AG20443 (cell line): ENCODE results near the gene AK4.
"Not testable (repeated sequence)": the region's sequence is repeated elsewhere in the genome, so short reads cannot be mapped to it uniquely, and the experiment has no call there.

Source experiments
- DNase-seq: peaks from one replicate; pipeline ENCODE4 v3.0.0; 2012; ENCODE audit warnings: low spot score, mixed read lengths

The AK4 gene

GRCh38 chr1:65214340-65215027 lies 66.5 kb downstream of the AK4 start:
- DNase-seq: no peak

GRCh38 chr1:65216989-65217388 lies 69.0 kb downstream of the AK4 start:
- DNase-seq: no peak

- no peak for DNase-seq
Observed at GRCh38 chr1:65221638-65222339, 73.8 kb downstream of the AK4 start.

GRCh38 chr1:65222340-65222940 lies 74.4 kb downstream of the AK4 start:
- no peak for DNase-seq

GRCh38 chr1:65224681-65225091 lies 76.7 kb downstream of the AK4 start:
- DNase-seq: no peak

- no peak for DNase-seq
Observed at GRCh38 chr1:65225179-65225578, 77.2 kb downstream of the AK4 start.

GRCh38 chr1:65229201-65229600 lies 81.2 kb downstream of the AK4 start:
- no peak for DNase-seq

- no peak for DNase-seq
Observed at GRCh38 chr1:65229754-65230339, 81.8 kb downstream of the AK4 start.

GRCh38 chr1:65230731-65231481 lies 82.9 kb downstream of the AK4 start:
- DNase-seq: no peak

- no peak for DNase-seq
Observed at GRCh38 chr1:65231718-65232330, 83.8 kb downstream of the AK4 start.

GRCh38 chr1:65232461-65232990 lies 84.5 kb downstream of the AK4 start:
- no peak for DNase-seq

- DNase-seq: no peak
Observed at GRCh38 chr1:65233782-65234181, 85.8 kb downstream of the AK4 start.

GRCh38 chr1:65235867-65236805 lies 88.1 kb downstream of the AK4 start:
- DNase-seq: peak; percentile 31

- not testable (repeated sequence) for DNase-seq
Observed at GRCh38 chr1:65237088-65237487, 89.1 kb downstream of the AK4 start.

GRCh38 chr1:65237503-65237902 lies 89.5 kb downstream of the AK4 start:
- no peak for DNase-seq

- no peak for DNase-seq
Observed at GRCh38 chr1:65238010-65238409, 90.0 kb downstream of the AK4 start.

- no peak for DNase-seq
Observed at GRCh38 chr1:65243491-65243890, 95.5 kb downstream of the AK4 start.

- no peak for DNase-seq
Observed at GRCh38 chr1:65245295-65245694, 97.3 kb downstream of the AK4 start.

GRCh38 chr1:65247419-65248359 lies 99.7 kb downstream of the AK4 start:
- DNase-seq: peak; percentile 91
